Neural progenitor cell (in vitro differentiated cells): ENCODE data around the gene MDN1.

Experiments
- EZH2 ChIP-seq: fragments of 200-600 bp; sonication (generic); IDR thresholded peaks from 2 replicates; pipeline ENCODE4 v1.6.1; 2017; ENCODE audit warnings: antibody characterized with exemption, mild to moderate bottlenecking, moderate library complexity
- TF ChIP-seq, protein P1 (sequence below): fragments of 200-600 bp; sonication (generic); IDR thresholded peaks from 2 replicates; pipeline ENCODE4 v1.5.1; 2017; ENCODE audit warnings: antibody characterized with exemption, mild to moderate bottlenecking

DNA sequence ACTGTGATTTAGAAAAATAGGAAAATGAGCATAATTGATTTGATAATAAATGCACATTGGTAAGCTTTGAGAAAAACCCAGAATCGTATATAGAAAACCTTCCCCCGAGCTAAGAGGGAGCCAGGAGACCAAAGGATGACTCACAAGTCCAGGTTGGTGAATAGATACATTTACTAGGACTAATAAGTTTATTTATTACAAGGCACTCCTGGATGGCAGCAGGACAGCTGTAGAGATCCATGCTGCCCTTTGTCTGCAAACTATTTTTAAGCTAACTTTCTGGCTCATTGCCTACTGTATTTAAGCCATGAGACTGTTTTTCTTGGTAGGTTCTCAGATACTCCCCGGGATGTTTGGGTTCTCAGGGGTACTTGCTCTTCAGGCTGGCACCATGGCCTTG lies 23.5 kb upstream of the MDN1 start:
- TF ChIP-seq, protein P1, sequence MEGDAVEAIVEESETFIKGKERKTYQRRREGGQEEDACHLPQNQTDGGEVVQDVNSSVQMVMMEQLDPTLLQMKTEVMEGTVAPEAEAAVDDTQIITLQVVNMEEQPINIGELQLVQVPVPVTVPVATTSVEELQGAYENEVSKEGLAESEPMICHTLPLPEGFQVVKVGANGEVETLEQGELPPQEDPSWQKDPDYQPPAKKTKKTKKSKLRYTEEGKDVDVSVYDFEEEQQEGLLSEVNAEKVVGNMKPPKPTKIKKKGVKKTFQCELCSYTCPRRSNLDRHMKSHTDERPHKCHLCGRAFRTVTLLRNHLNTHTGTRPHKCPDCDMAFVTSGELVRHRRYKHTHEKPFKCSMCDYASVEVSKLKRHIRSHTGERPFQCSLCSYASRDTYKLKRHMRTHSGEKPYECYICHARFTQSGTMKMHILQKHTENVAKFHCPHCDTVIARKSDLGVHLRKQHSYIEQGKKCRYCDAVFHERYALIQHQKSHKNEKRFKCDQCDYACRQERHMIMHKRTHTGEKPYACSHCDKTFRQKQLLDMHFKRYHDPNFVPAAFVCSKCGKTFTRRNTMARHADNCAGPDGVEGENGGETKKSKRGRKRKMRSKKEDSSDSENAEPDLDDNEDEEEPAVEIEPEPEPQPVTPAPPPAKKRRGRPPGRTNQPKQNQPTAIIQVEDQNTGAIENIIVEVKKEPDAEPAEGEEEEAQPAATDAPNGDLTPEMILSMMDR, result no peak
- no peak for TF ChIP-seq EZH2
